WERI-Rb-1 (cell line): ENCODE data around the gene SLC25A13.

Experiments used
- DNase-seq: peaks from one replicate; pipeline ENCODE4 v3.0.0-alpha.2; 2020
- H3K27ac ChIP-seq: fragments of 250-450 bp; sonication (Bioruptor Pico); 2 replicates; pipeline ENCODE4 v1.5.1; 2020; ENCODE audit warnings: mild to moderate bottlenecking, moderate library complexity
- H3K27me3 ChIP-seq: fragments of 250-450 bp; sonication (Bioruptor Pico); 2 replicates; pipeline ENCODE4 v1.5.1; 2021; ENCODE audit warnings: mild to moderate bottlenecking, low read depth, moderate library complexity; ENCODE audit not compliant: insufficient read depth, severe bottlenecking
- H3K36me3 ChIP-seq: fragments of 250-450 bp; sonication (Bioruptor Pico); 2 replicates; pipeline ENCODE4 v1.5.1; 2020; ENCODE audit warnings: mild to moderate bottlenecking, moderate library complexity
- H3K4me3 ChIP-seq: 2 replicates; pipeline ENCODE4 v1.5.1; 2011; ENCODE audit warnings: low read depth, mild to moderate bottlenecking, control low read depth, low read length
- H3K9me3 ChIP-seq: fragments of 250-450 bp; sonication (Bioruptor Pico); 2 replicates; pipeline ENCODE4 v1.5.1; 2021; ENCODE audit warnings: mild to moderate bottlenecking, moderate library complexity; ENCODE audit not compliant: severe bottlenecking
- TF ChIP-seq, protein P1 (sequence below): IDR thresholded peaks from 2 replicates; pipeline ENCODE4 v1.5.1; 2011; ENCODE audit warnings: low read depth, mild to moderate bottlenecking, control low read depth, inconsistent platforms, low read length

Gene SLC25A13

DNA sequence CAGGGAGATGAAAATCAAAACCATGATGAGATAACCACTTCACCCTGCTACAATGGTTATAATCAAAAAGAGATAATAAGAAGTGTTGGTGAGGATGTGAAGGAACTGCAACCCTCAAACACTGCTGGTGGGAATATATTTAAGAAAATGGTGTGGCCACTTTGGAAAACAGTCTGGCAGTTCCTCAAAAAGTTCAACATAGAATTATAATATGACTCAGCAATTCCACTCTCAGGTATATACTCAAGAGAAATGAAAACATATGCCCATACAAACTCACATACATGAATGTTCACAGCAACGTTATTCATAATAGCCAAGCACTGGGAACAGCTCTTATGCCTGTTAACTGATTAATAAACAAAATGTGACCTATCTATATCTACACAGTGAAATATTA is 104.8 kb downstream of the SLC25A13 start:
- TF ChIP-seq, protein P1, sequence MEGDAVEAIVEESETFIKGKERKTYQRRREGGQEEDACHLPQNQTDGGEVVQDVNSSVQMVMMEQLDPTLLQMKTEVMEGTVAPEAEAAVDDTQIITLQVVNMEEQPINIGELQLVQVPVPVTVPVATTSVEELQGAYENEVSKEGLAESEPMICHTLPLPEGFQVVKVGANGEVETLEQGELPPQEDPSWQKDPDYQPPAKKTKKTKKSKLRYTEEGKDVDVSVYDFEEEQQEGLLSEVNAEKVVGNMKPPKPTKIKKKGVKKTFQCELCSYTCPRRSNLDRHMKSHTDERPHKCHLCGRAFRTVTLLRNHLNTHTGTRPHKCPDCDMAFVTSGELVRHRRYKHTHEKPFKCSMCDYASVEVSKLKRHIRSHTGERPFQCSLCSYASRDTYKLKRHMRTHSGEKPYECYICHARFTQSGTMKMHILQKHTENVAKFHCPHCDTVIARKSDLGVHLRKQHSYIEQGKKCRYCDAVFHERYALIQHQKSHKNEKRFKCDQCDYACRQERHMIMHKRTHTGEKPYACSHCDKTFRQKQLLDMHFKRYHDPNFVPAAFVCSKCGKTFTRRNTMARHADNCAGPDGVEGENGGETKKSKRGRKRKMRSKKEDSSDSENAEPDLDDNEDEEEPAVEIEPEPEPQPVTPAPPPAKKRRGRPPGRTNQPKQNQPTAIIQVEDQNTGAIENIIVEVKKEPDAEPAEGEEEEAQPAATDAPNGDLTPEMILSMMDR, result no peak

DNA sequence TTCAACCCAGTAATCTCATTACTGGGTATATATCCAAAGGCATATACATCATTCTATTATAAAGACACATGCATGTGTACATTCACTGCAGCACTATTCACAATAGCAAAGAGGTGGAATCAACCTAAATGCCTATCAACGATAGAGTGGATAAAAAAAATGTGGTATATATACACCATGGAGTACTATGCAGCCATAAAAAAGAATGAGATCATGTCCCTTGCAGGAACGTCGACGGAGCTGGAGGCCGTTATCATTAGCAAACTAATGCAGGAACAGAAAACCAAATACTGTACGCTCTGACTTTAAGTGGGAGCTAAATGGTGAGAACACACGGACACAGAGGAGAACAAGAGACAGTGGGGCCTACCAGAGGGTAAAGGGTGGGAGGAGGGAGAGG is 105.5 kb downstream of the SLC25A13 start:
- DNase-seq, result no peak
- TF ChIP-seq, protein P1, result no peak
- H3K4me3 ChIP-seq, result no peak overlapping the region
- no peaks in the 10 kb centered on the region for H3K27me3 ChIP-seq
- no peaks in the 10 kb centered on the region for H3K36me3 ChIP-seq
- no peaks in the 10 kb centered on the region for H3K9me3 ChIP-seq
- H3K27ac ChIP-seq, result no peak overlapping the region

More for the DNA sequence above, 104.8 kb downstream of the SLC25A13 start:
- no peaks in the 10 kb centered on the region for H3K9me3 ChIP-seq
- no peaks in the 10 kb centered on the region for H3K36me3 ChIP-seq
- H3K27me3 ChIP-seq, result no peaks in the 10 kb centered on the region
- H3K4me3 ChIP-seq, result no peak overlapping the region
- no peak for DNase-seq
- H3K27ac ChIP-seq, result no peak overlapping the region

DNA sequence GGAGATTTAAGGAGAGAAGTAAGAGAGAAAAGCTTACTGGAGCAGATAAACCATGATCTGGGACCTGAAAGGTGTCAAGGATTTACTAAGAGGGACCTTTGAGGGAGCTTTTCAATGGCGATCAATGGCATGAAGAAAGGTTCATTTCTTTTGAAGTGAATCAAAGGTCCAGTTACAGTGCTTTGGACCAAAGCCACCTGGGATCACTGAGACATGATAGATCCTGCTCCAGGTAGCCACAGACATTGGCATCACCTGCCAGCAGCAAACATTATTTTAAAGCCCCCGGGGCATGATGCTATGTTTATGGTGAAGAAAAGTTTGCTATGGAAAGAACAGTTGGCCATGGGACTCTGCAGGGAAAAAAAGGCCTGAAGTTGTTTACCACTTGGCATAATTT is 109.4 kb downstream of the SLC25A13 start:
- no peak for DNase-seq
- Histone ChIP-seq H3K36me3 (no peaks in the 10 kb centered on the region; the same call in 1 of the 2 replicates), H3K27me3 (no peaks in the 10 kb centered on the region), H3K27ac (no peak overlapping the region), H3K4me3 (no peak overlapping the region), H3K9me3 (no peaks in the 10 kb centered on the region)
- TF ChIP-seq, protein P1, result no peak

DNA sequence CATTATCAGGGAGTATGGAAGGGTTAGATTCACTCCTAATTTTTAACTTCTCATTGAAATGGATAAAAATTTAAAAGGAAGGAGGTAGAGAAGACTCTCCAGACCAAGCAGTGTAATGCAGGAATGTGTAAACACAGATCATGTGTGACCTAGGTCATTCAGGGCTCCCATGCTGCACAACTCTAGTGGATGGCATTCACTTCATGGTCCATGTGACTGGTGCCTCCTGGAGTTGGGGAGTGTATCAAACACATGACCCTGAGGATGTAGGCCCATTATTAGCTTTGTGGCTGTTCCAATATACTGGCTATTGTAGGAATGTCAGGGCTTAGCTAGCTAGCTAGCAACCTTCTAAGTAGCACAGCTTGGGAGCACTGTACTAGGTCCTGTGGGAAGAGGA is 109.9 kb downstream of the SLC25A13 start:
- TF ChIP-seq, protein P1, result no peak
- no peaks in the 10 kb centered on the region; the same call in none of the 2 replicates for H3K36me3 ChIP-seq
- H3K4me3 ChIP-seq, result no peak overlapping the region
- no peaks in the 10 kb centered on the region for H3K9me3 ChIP-seq
- H3K27ac ChIP-seq, result no peak overlapping the region
- no peak for DNase-seq
- no peaks in the 10 kb centered on the region for H3K27me3 ChIP-seq

DNA sequence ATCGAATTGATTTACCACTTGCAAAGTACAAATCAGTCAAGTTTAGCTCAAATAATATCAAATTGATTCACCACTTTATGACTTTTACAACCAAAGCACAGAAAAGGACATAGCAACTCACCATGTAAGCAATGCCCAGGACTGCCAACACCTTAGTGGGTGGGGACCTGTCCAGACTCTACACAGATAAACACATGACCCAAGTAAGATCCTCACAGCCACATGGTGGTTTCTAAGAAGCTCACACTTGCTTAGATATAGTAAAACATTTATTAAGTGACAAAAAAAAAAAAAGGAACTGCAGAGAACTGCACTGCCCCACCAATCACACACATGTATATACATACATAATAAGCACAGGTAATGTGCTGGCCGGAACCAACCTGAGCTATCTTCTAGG is 116.2 kb downstream of the SLC25A13 start:
- no peak overlapping the region for H3K27ac ChIP-seq
- no peaks in the 10 kb centered on the region for H3K27me3 ChIP-seq
- no peak for DNase-seq
- peaks cover 3% of the 10 kb centered on the region for H3K36me3 ChIP-seq
- TF ChIP-seq, protein P1, result no peak
- no peak overlapping the region for H3K4me3 ChIP-seq
- no peaks in the 10 kb centered on the region for H3K9me3 ChIP-seq

DNA sequence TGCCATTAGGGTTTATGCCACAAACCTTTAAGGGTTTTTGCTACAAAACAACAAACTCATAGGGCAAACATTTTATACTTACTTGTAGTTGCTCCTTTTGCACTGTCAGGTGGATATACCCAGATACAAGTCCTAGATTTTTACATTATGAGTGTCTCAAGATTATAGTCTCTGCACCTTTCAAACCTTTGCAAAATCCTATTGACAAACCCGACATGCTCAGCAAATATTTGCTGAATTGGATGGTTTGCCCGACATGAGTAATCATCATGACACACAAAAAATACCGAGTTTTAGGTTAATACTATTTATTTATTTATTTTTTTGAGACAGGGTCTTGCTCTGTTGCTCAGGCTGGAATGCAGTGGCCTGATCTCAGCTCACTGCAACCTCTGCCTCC is 117.3 kb downstream of the SLC25A13 start:
- H3K9me3 ChIP-seq, result no peaks in the 10 kb centered on the region
- TF ChIP-seq, protein P1, result no peak
- H3K4me3 ChIP-seq, result no peak overlapping the region
- DNase-seq, result no peak
- H3K27me3 ChIP-seq, result no peaks in the 10 kb centered on the region
- H3K27ac ChIP-seq, result no peak overlapping the region
- H3K36me3 ChIP-seq, result peaks cover 3% of the 10 kb centered on the region
